H1 (cell line): Measurements from ENCODE around the gene ESRP2. TPM values are rescaled to one million over a fixed set of nuclear protein-coding genes. Genes with fewer than 3 reads are reported as not detected.

Experiments
- ASH2L ChIP-seq: fragments of 200-600, 300-600 bp; sonication (generic); IDR thresholded peaks from one replicate; pipeline ENCODE4 v1.7.1; 2017; ENCODE audit warnings: low read length
- CHD7 ChIP-seq: fragments of 300-600 bp; sonication (generic); IDR thresholded peaks from 2 replicates; pipeline ENCODE4 v1.7.1; 2012; ENCODE audit warnings: low read length, moderate library complexity, mild to moderate bottlenecking, inconsistent platforms; ENCODE audit not compliant: insufficient replicate concordance
- GABPA ChIP-seq: IDR thresholded peaks from 2 replicates; pipeline ENCODE4 v1.6.1; 2011; ENCODE audit warnings: mild to moderate bottlenecking, low read length, moderate library complexity, borderline replicate concordance; ENCODE audit not compliant: insufficient read depth
- HDAC6 ChIP-seq: IDR thresholded peaks from one replicate; pipeline ENCODE4 v1.7.1; 2012; ENCODE audit warnings: low read depth, mild to moderate bottlenecking, inconsistent platforms, low read length, moderate library complexity
- RBBP5 ChIP-seq: IDR thresholded peaks from 2 replicates; pipeline ENCODE4 v1.7.1; 2012; ENCODE audit warnings: low read depth, mild to moderate bottlenecking, inconsistent platforms, low read length, moderate library complexity, borderline replicate concordance
- RXRA ChIP-seq: IDR thresholded peaks from 2 replicates; pipeline ENCODE4 v1.6.1; 2011; ENCODE audit warnings: low read depth, mild to moderate bottlenecking, low read length, moderate library complexity; ENCODE audit not compliant: insufficient read depth
- SAP30 ChIP-seq: fragments of 300-600 bp; sonication (generic); IDR thresholded peaks from 2 replicates; pipeline ENCODE4 v1.7.1; 2012; ENCODE audit warnings: low read length, moderate library complexity, mild to moderate bottlenecking, inconsistent platforms; ENCODE audit not compliant: insufficient read depth, insufficient replicate concordance
- SIRT6 ChIP-seq: IDR thresholded peaks from one replicate; pipeline ENCODE4 v1.7.1; 2012; ENCODE audit warnings: low read length, inconsistent platforms
- SIX5 ChIP-seq: IDR thresholded peaks from 2 replicates; pipeline ENCODE4 v1.6.1; 2011; ENCODE audit warnings: mild to moderate bottlenecking, low read depth, low read length
- polyA plus RNA-seq, 7 experiments: library from polyadenylated mRNA; depleted of rRNA in 3 of 7; stranded (reverse) in 5 of 7; unstranded in 2 of 7; fragments of >200 nt in 5 of 7; fragments of 200-250 nt in 2 of 7; gene quantifications; 1 replicate in 5 of 7; 2 replicates in 1 of 7; 4 replicates in 1 of 7; pipeline versions ENCODE4 v1.2.1 to v1.2.3, GENCODE V29; 2011 to 2013; ENCODE audit warnings: missing spikeins in 2 of 7, mixed read lengths in 2 of 7
- total RNA-seq: library from RNA; stranded (reverse); fragmentation: NEBNext Ultra II Directional; extraction: Animal tissue kit (Norgen Biotek cat#: 25700); gene quantifications from 2 replicates; pipeline ENCODE4 v1.2.1, GENCODE V29; 2021

Gene ESRP2
- total and polyA plus RNA-seq, 2 of the 8 experiments (the other 6 are each of a cell fraction or from before 2014, with no cell fraction given), result 35.1 to 45.8 TPM

- TF ChIP-seq CHD7 (no peak), SIRT6 (no peak), ASH2L (no peak), GABPA (no peak), SIX5 (no peak), SAP30 (no peak), HDAC6 (no peak), RXRA (no peak), RBBP5 (no peak)
Observed at GRCh38 chr16:68242926-68243858, 7.3 kb upstream of the ESRP2 start (continued).
